ENCODE measurements around the gene EPSTI1. TPM values are rescaled to one million over a fixed set of nuclear protein-coding genes. Genes with fewer than 3 reads are reported as not detected.
"Not testable (repeated sequence)": the region's sequence is repeated elsewhere in the genome, so short reads cannot be mapped to it uniquely, and the experiment has no call there.

EPSTI1 gene
- total and polyA plus RNA-seq, 8 donors: 0.83 to 9.7 (median 2.1) TPM

DNA sequence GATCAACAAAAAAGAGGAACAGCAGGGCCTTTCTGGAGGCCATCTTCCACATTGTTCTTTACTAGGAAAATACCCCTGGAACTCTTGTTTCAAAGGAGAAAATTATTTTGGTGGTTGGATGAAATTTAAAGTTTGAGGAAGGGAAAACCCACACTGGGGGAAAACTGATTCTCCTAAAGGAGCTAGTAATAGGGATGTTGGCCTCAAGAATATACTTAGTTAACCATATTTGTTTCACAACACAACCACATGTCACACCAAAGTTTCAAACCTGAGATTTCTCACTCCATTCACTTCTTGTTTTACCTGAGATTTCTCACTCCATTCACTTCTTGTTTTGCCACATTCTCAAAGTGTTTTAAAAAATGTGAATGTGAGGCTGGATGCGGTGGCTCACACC is 2.8 kb upstream of the EPSTI1 start:
- TF ChIP-seq, protein P1, sequence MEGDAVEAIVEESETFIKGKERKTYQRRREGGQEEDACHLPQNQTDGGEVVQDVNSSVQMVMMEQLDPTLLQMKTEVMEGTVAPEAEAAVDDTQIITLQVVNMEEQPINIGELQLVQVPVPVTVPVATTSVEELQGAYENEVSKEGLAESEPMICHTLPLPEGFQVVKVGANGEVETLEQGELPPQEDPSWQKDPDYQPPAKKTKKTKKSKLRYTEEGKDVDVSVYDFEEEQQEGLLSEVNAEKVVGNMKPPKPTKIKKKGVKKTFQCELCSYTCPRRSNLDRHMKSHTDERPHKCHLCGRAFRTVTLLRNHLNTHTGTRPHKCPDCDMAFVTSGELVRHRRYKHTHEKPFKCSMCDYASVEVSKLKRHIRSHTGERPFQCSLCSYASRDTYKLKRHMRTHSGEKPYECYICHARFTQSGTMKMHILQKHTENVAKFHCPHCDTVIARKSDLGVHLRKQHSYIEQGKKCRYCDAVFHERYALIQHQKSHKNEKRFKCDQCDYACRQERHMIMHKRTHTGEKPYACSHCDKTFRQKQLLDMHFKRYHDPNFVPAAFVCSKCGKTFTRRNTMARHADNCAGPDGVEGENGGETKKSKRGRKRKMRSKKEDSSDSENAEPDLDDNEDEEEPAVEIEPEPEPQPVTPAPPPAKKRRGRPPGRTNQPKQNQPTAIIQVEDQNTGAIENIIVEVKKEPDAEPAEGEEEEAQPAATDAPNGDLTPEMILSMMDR (IDR thresholded peaks at IDR 0.05): no peak
- H3K36me3 ChIP-seq: no peaks in the 10 kb centered on the region
- ATAC-seq (no peak), FAIRE-seq (no peak), DNase-seq (no peak)
- peaks cover 0 to 7% (median 3%) of the 10 kb centered on the region in 3 donors for H3K4me1 ChIP-seq
- no peak overlapping the region for H3K27ac ChIP-seq
- no peaks in the 10 kb centered on the region for H3K9me3 ChIP-seq
- WGBS, 2 donors: 95 to 100% methylated on average over 1 of the region's 1 CpG
- no peaks in the 10 kb centered on the region for H3K27me3 ChIP-seq
- intact Hi-C loops (cut with DNase I): no loop called here
- H3K4me3 ChIP-seq: no peak overlapping the region

DNA sequence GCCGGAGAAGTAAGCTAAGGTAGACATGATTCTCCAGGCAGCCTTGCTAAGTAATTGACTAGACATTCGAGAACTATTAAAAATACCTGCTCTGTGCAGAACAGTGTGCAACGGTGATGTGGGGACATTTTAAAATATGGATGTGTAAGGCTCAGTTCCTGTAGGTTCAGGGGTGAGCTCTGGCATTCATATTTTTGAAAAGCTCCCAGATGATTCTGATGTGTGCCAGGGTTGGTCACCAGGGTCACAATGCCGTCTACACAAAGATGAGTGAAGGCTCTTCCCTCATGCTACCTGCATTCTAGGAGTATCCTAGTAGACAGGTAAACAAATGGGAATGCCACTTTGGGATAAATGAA is 702 bp upstream of the EPSTI1 start:
- Histone ChIP-seq H3K27ac (peak overlapping the region in 2 of 4 donors; percentile 75 to 85), H3K27me3 (no peaks in the 10 kb centered on the region), H3K36me3 (no peaks in the 10 kb centered on the region), H3K4me1 (peaks cover 0 to 7% (median 3%) of the 10 kb centered on the region in 3 donors), H3K9me3 (no peaks in the 10 kb centered on the region), H3K4me3 (peak overlapping the region in 3 of 4 donors; percentile 46 to 68 (median 61))
- ATAC-seq: peak in 1 of 4 donors; percentile 2
- intact Hi-C loops (cut with DNase I): no loop called here
- 19 to 35% methylated on average over 4 of the region's 4 CpGs for WGBS, 2 donors
- no peak for FAIRE-seq
- TF ChIP-seq, protein P1 (IDR thresholded peaks at IDR 0.05): no peak
- no peak for DNase-seq

DNA sequence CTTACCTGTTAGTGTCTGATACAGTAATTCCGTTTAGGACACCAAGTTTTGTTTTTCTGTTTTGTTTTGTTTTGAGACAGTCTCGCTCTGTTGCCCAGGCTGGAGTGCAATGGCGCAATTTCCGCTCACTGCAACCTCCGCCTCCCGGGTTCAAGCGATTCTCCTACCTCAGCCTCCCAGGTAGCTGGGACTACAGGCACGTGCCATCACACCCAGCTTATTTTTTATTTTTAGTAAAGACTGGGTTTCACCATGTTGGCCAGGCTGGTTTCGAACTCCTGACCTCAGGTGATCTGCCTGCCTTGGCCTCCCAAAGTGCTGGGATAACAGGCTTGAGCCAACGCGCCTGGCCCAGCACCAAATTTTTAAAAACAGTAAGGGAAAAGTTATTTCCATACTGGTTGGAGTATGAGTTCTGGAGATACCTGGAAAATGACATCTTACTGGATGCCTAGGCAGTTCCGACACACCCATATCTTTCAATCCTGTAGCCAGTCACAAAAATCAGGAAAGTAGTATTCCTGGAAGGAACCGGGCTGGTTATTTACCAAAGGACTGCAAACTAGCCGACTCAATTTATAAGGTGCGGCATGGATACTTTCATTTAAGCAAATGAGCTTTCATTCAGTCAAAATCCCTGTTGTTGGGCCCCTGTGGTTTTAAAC is 676 bp downstream of the EPSTI1 start:
- H3K4me1 ChIP-seq; H3K36me3 ChIP-seq; intact Hi-C loops (cut with DNase I); H3K27me3 ChIP-seq; DNase-seq; H3K9me3 ChIP-seq; FAIRE-seq: not testable (repeated sequence)
- Histone ChIP-seq H3K27ac (peak overlapping the region; percentile 46 to 85 (median 76)), H3K4me3 (peak overlapping the region in 3 of 4 donors; percentile 46 to 68 (median 61))
- peak; percentile 14 to 38 (median 33) for ATAC-seq
- WGBS, 2 donors: 71 to 73% methylated on average over 15 of the region's 15 CpGs

DNA sequence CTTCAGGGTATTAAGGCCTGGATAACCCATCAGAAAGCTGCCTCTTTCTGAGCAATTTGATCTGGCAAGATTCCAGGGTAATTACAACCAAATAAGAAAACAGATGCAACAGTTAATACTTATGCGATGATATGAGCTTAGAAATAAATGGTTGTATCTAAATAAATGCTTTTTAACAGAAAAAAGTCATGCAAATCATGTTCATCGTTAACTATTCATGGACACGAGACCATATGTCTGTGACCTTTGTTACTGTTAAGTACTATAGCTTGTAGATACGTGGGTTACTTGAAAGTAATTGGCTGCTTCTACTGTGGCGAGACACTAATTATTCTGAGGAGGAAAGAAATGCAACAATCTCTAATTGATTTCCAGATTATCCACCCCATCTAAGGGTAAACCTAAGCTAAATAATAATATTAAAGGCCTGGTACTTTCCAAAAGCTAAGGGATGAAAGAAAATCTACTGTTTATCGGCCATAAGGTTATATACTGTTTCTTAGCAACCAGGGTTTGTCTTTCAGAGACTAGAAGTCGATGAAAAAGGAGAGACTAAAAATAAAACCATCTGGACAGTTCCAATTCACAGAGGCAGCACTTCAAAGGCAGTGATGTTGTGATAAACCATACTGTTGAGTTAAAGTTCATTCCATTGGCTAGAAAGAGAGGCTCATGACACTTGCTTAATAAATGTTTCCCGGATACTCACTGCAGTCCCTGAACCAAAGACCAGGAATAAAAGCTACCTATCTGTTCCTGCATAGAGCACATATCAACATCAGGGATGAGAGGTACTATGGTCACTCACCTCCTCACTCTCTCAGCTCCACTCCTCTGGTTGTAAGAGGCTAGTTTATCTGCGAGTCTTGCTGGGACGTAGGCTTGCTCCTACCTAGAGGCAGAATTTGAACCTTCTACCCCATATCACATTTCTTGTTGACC is 1.5 kb downstream of the EPSTI1 start:
- no peak overlapping the region for H3K4me3 ChIP-seq
- ATAC-seq (peak in 3 of 4 donors; percentile 3 to 33 (median 33)), DNase-seq (no peak), FAIRE-seq (peak; percentile 45)
- no peaks in the 10 kb centered on the region for H3K27me3 ChIP-seq
- H3K4me1 ChIP-seq: peaks cover 0 to 7% (median 3%) of the 10 kb centered on the region in 3 donors
- intact Hi-C loops (cut with DNase I): no loop called here
- 79 to 85% methylated on average over 10 of the region's 10 CpGs for WGBS, 2 donors
- H3K36me3 ChIP-seq: no peaks in the 10 kb centered on the region
- peak overlapping the region in 2 of 4 donors; percentile 75 to 85 for H3K27ac ChIP-seq
- H3K9me3 ChIP-seq: no peaks in the 10 kb centered on the region
- TF ChIP-seq, protein P1 (IDR thresholded peaks at IDR 0.05): no peak

DNA sequence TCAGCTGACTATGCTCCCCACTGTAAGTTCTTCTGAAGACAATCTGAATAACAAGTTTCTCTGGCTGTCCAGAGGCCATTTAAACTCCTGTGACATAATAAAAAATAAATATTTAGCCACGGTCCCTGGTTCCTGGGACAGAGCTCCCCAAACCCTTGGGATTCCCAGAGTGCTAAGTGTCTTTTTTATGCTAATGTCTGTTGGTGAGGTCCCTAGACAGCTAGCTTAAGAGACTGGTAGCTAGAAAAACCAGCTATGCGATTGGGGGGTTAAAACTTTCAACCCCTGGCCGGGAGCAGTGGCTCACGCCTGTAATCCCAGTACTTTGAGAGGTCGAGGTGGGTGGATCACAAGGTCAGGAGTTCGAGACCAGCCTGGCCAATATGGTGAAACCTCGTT is 5.9 kb downstream of the EPSTI1 start:
- intact Hi-C loops (cut with DNase I): no loop called here
- FAIRE-seq (no peak), ATAC-seq (no peak), DNase-seq (no peak)
- Histone ChIP-seq H3K36me3 (no peaks in the 10 kb centered on the region), H3K4me3 (no peak overlapping the region), H3K4me1 (peaks cover 3 to 4% (median 4%) of the 10 kb centered on the region in 3 donors), H3K9me3 (no peaks in the 10 kb centered on the region), H3K27ac (peak overlapping the region in 1 of 4 donors; percentile 35), H3K27me3 (no peaks in the 10 kb centered on the region)
- 63 to 71% methylated on average over 7 of the region's 7 CpGs for WGBS, 2 donors
- TF ChIP-seq, protein P1 (IDR thresholded peaks at IDR 0.05): no peak
